ENCODE data around the gene UBTF.

The UBTF gene

DNA sequence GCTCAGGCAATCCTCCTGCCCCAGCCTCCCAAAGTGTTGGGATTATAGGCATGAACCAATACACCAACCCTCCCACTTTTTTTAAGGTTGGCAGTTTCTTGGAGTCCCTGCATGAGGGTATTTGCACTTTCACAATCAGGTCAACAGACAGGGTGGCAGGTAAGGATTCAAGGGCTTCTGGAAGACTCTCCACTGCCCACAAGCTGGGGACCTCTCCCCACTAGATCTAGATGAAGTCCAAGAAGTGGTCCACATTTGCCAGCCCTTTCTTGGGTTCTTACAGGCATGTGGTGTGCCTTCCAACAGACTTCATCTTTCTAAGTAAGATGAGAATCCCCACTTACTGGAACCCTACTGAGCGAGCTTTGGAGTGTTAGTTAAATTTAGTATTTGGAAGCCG, 45.0 kb downstream of the UBTF start:
- Histone ChIP-seq H4K20me1 (ENCODE audit: insufficient read depth, low read length) (peaks cover 25% of the 10 kb centered on the region; the same call in 1 of the 2 replicates), H3K9ac (ENCODE audit: low read depth, low read length) (no peak overlapping the region), H3K79me2 (ENCODE audit: insufficient read depth, low read length) (peaks cover 7% of the 10 kb centered on the region; the same call in 1 of the 2 replicates), H3K4me3 (ENCODE audit: low read depth in 1 of 2, low read length in 2 of 2) (no peak overlapping the region), H3K9me3 (ENCODE audit: insufficient read depth, low read length, severe bottlenecking) (no peaks in the 10 kb centered on the region), H3K36me3 (ENCODE audit: insufficient read depth, low read length) (peaks cover 30% of the 10 kb centered on the region), H3K27me3 (ENCODE audit: insufficient read depth, low read length, poor library complexity) (no peaks in the 10 kb centered on the region), H3K27ac (ENCODE audit: low read length) (no peak overlapping the region), H3K4me2 (ENCODE audit: insufficient read depth, low read length) (no peak overlapping the region), H3K4me1 (ENCODE audit: insufficient read depth, low read length) (no peaks in the 10 kb centered on the region), H2AFZ (ENCODE audit: low read depth, low read length) (no peak overlapping the region)
- DNase-seq (no peak), ATAC-seq (ENCODE audit: insufficient read depth, low read depth) (no peak)
- TF ChIP-seq, protein P1, sequence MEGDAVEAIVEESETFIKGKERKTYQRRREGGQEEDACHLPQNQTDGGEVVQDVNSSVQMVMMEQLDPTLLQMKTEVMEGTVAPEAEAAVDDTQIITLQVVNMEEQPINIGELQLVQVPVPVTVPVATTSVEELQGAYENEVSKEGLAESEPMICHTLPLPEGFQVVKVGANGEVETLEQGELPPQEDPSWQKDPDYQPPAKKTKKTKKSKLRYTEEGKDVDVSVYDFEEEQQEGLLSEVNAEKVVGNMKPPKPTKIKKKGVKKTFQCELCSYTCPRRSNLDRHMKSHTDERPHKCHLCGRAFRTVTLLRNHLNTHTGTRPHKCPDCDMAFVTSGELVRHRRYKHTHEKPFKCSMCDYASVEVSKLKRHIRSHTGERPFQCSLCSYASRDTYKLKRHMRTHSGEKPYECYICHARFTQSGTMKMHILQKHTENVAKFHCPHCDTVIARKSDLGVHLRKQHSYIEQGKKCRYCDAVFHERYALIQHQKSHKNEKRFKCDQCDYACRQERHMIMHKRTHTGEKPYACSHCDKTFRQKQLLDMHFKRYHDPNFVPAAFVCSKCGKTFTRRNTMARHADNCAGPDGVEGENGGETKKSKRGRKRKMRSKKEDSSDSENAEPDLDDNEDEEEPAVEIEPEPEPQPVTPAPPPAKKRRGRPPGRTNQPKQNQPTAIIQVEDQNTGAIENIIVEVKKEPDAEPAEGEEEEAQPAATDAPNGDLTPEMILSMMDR (IDR thresholded peaks at IDR 0.05; ENCODE audit: borderline replicate concordance, extremely low read depth, low read length, poor library complexity, severe bottlenecking): no peak

DNA sequence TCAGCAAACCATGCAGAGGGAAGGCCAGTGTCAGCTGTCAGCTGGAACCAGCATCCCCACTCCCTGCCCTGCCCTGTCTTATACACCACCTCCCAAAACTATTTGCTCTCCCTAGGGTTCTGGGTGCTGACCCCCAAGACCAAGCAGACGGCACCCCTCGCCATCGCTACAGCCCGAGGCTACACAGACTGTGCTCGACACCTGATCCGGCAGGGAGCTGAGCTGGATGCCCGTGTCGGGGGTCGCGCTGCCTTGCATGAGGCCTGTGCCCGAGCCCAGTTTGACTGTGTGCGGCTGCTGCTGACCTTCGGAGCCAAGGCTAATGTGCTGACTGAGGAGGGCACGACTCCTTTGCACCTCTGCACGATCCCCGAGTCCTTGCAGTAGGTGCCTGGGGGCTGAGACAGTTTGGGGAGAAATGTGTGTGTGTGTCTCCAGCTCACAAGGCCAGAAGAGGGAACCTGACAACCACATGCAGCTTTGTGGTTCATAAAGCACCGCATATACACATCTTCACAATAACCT, 47.5 kb downstream of the UBTF start:
- Histone ChIP-seq H3K9me3 (ENCODE audit: insufficient read depth, low read length, severe bottlenecking) (no peaks in the 10 kb centered on the region), H3K27me3 (ENCODE audit: insufficient read depth, low read length, poor library complexity) (no peaks in the 10 kb centered on the region), H3K36me3 (ENCODE audit: insufficient read depth, low read length) (peaks cover 9% of the 10 kb centered on the region), H3K4me1 (ENCODE audit: insufficient read depth, low read length) (no peaks in the 10 kb centered on the region), H3K4me3 (ENCODE audit: low read depth in 1 of 2, low read length in 2 of 2) (no peak overlapping the region), H3K4me2 (ENCODE audit: insufficient read depth, low read length) (no peak overlapping the region), H3K79me2 (ENCODE audit: insufficient read depth, low read length) (no peaks in the 10 kb centered on the region), H3K9ac (ENCODE audit: low read depth, low read length) (no peak overlapping the region), H4K20me1 (ENCODE audit: insufficient read depth, low read length) (0 out of 2 replicates have a peak, but pooled peaks cover 7% of the 10 kb centered on the region), H3K27ac (ENCODE audit: low read length) (no peak overlapping the region), H2AFZ (ENCODE audit: low read depth, low read length) (no peak overlapping the region)
- DNase-seq (no peak), ATAC-seq (ENCODE audit: insufficient read depth, low read depth) (no peak)
- TF ChIP-seq, protein P1 (IDR thresholded peaks at IDR 0.05; ENCODE audit: borderline replicate concordance, extremely low read depth, low read length, poor library complexity, severe bottlenecking): no peak
- no peak for TF ChIP-seq EZH2 (IDR thresholded peaks at IDR 0.05; ENCODE audit: borderline replicate concordance, low read depth, low read length, severe bottlenecking)

DNA sequence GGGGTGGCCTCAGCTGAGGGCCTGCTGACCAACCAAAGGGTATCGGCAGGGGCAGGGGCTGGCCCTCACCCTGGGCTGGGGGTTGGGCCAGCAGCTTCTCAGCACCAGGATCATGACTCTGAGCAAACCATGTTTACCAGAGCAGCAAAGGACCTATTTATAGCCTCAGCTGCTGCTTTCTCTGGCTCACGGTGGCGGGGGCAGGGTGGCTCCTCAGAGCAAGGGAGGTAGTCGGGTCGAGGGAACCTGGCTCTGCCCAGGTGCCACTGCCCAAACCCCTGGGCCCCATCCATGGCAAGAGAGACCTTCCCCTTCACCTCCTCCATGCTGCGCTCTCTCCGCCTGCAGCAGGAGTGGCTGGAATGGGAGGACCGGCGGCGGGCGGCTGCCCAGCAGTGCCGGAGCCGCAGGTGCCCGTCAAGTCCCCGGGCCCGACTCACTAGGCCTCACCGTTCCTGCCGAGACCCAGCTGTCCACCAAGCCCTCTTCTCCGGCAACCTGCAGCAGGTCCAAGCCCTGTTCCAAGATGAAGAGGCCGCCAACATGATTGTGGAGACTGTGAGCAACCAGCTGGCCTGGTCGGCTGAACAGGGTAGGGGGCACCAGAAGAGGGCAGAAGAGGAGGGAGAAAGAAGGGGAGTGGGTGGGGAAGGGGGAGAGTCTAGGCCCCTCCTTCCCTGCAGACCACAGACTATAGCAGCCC, 48.8 kb downstream of the UBTF start, which contains the start of gene ASB16:
TSS of gene ASB16 (plus strand) at position 206 of the 703 bp plus-strand sequence. CDS start at position 292, 86 bp downstream.
- Histone ChIP-seq H4K20me1 (ENCODE audit: insufficient read depth, low read length) (0 out of 2 replicates have a peak, but pooled peaks cover 3% of the 10 kb centered on the region), H3K79me2 (ENCODE audit: insufficient read depth, low read length) (no peaks in the 10 kb centered on the region), H3K4me3 (ENCODE audit: low read depth in 1 of 2, low read length in 2 of 2) (no peak within 1 kb of the TSS), H3K4me1 (ENCODE audit: insufficient read depth, low read length) (no peaks in the 10 kb centered on the region), H3K36me3 (ENCODE audit: insufficient read depth, low read length) (no peaks in the 10 kb centered on the region), H2AFZ (ENCODE audit: low read depth, low read length) (no peak within 1 kb of the TSS), H3K4me2 (ENCODE audit: insufficient read depth, low read length) (no peak within 1 kb of the TSS), H3K27ac (ENCODE audit: low read length) (no peak within 1 kb of the TSS), H3K9me3 (ENCODE audit: insufficient read depth, low read length, severe bottlenecking) (no peaks in the 10 kb centered on the region), H3K27me3 (ENCODE audit: insufficient read depth, low read length, poor library complexity) (no peaks in the 10 kb centered on the region), H3K9ac (ENCODE audit: low read depth, low read length) (no peak within 1 kb of the TSS)
- ATAC-seq (ENCODE audit: insufficient read depth, low read depth) (no peak), DNase-seq (no peak)
- no peak for TF ChIP-seq EZH2 (IDR thresholded peaks at IDR 0.05; ENCODE audit: borderline replicate concordance, low read depth, low read length, severe bottlenecking)
- TF ChIP-seq, protein P1 (IDR thresholded peaks at IDR 0.05; ENCODE audit: borderline replicate concordance, extremely low read depth, low read length, poor library complexity, severe bottlenecking): no peak

All from DND-41 (cell line).